GM12892 (cell line): Measurements from ENCODE around the gene SUSD4.

Experiments
- POLR2A ChIP-seq: IDR thresholded peaks from 2 replicates; pipeline ENCODE4 v1.6.1; 2011; ENCODE audit warnings: low read depth, low read length, control low read depth
- POLR2AphosphoS5 ChIP-seq: IDR thresholded peaks from 2 replicates; pipeline ENCODE4 v1.6.1; 2011; ENCODE audit warnings: low read depth, low read length, control low read depth
- TAF1 ChIP-seq: IDR thresholded peaks from 2 replicates; pipeline ENCODE4 v1.6.1; 2011; ENCODE audit warnings: low read depth, mild to moderate bottlenecking, control low read depth, low read length, borderline replicate concordance

DNA sequence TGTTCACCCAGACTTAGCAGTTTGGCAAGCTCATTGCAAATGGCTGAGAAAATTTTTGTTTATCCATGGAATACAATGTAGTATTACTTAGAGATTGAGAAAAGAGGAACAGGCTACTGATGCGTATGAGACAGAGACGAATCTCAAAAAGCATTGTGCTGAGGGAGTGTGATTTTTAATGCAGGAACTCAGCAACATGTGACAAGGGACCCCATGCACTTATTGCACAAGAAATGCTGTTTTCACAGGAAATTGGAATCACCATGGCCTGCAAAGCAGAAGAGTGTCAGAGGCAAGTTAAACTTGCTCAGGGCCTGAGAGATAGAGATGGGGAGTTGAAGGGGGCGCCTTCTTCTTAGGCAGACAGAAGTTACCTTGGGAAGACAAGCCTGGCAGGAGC lies 188.3 kb downstream of the SUSD4 start:
- TF ChIP-seq POLR2AphosphoS5: no peak
- TF ChIP-seq POLR2A: no peak
- TF ChIP-seq TAF1: no peak
